NCI-H2081 treated with DMSO at 0.1 percent for 48 hours (cell line): ENCODE results near the gene KLHL26.
"Not testable (repeated sequence)": the region's sequence is repeated elsewhere in the genome, so short reads cannot be mapped to it uniquely, and the experiment has no call there.

Experiments
- DNase-seq: peaks from one replicate; lab custom pipeline; 2025; lab: John Stamatoyannopoulos, UW

The KLHL26 gene, protein sequence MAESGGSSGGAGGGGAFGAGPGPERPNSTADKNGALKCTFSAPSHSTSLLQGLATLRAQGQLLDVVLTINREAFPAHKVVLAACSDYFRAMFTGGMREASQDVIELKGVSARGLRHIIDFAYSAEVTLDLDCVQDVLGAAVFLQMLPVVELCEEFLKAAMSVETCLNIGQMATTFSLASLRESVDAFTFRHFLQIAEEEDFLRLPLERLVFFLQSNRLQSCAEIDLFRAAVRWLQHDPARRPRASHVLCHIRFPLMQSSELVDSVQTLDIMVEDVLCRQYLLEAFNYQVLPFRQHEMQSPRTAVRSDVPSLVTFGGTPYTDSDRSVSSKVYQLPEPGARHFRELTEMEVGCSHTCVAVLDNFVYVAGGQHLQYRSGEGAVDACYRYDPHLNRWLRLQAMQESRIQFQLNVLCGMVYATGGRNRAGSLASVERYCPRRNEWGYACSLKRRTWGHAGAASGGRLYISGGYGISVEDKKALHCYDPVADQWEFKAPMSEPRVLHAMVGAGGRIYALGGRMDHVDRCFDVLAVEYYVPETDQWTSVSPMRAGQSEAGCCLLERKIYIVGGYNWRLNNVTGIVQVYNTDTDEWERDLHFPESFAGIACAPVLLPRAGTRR

DNA sequence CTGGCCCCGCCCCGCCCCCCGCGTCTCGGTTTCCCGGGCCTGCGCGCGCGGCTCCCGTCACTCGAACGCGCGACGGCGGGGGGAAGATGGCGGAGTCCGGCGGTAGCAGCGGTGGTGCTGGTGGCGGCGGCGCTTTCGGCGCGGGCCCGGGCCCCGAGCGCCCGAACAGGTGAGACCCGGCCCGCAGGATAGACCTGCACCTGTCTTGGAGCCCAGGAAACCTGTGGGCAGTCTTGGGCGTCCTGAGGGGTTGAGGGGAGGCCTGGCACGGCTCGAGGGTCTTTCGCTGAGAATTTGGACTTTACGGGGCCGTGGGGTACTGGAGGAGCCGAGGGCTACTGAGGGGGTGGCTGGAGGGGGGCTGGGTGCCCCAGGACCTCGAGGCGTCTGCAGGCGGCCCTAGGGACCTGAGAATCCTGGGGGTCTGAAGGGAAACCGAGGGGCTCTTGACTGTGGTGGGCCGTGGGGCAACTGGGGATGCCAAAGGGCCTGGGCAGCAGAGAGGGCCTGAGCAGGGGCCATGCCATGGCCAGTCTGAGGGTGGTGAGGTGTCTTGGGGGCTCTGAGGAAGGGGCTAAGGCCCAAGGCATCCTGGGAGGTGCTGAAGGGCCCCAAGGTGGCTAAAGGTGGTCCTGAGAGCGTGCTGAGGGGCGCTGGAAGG, at the start of gene KLHL26:
TSS of gene KLHL26 (plus strand) at position 60 of the 661 bp plus-strand sequence. CDS start at position 87, 27 bp downstream.
- no peak for DNase-seq

DNA sequence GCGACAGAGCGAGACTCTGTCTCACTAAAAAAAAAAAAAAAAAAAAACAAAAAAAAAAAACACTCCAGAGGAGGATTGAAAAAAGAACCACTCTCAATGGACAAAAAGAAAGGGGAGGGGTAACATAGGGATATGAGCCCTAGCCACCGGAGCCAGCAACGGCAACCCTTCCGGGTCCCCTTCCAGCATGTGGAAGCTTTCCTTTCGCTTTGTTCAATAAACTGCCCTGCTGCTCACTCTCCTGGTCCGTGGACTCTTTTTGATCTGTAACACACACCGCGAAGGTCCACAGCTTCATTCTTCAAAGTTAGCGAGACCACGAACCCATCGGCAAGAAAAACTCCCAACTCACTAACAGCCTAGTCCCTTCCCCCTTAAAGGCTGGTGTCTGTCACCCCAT, 49.3 kb upstream of the KLHL26 start:
- no peak for DNase-seq

- DNase-seq, result no peak
Observed at GRCh38 chr19:18587962-18588610, 48.7 kb upstream of the KLHL26 start.

- DNase-seq, result no peak
Observed at GRCh38 chr19:18588611-18589379, 48.0 kb upstream of the KLHL26 start, which contains the start of gene REX1BD. REX1BD (plus strand) TSS chr19:18588798; CDS start chr19:18588802, 4 bp downstream.

DNA sequence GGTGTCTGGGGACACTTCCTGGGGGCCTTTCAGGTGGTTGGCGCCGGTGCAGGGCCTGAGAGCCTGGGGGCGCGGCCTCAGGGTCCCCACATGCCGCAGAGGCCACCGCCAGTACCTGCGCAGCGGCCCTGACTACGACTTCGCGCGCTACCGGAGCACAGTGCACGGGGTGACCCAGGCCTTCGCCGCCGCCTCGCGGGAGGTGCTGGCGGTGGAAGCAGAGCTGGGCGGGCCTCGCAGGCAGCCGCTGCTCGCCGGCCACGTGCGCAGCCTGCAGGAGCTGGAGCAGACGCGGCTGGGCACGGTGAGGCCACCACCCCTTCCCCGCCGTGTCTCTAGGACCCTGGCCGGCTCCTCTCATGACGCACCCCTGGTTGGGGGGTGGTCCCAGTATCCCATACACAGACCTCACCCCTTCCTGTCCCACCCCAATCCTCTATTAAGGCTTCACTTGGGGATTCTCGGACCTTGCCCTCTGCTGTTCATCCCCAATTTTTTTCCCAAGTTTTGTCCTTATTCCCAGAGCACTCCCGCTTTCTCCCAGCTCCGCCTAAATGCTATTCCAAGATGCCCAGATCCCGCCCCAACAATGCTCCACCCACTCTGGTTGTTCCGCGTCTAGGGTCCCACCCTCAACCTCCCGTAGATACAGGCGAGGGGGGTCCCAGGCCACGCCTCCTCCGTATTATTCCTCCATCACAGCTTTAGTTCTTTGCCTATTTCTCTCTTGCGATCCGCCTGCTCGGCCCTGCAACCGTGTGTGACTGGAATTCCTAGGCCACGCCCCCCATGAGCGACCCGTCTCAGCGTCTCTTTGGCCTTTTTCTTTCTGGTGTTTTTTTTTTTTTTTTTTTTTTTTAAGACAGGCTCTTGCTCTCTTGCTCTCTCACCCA, 47.2 kb upstream of the KLHL26 start:
- DNase-seq, result no peak

GRCh38 chr19:18590273-18591272, 46.3 kb upstream of the KLHL26 start:
- DNase-seq, result no peak

- no peak for DNase-seq
Observed at GRCh38 chr19:18591735-18592385, 45.0 kb upstream of the KLHL26 start.

DNA sequence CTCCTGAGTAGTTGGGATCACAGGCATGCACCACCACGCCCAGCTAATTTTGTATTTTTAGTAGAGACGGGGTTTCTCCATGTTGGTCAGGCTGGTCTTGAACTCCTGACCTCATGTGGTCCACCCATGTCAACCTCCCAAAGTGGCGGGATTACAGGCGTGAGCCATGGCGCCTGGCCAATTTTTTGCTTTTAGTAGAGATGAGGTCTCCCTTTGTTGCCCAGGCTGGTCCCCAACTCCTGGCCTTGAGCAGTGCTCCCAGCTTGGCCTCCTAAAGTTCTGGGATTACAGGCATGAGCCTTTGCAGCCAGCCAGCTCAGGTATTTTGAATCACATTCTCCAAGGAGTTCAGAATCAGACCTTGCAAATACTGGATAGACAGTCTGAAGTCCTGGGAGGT, 44.1 kb upstream of the KLHL26 start:
- not testable (repeated sequence) for DNase-seq

DNA sequence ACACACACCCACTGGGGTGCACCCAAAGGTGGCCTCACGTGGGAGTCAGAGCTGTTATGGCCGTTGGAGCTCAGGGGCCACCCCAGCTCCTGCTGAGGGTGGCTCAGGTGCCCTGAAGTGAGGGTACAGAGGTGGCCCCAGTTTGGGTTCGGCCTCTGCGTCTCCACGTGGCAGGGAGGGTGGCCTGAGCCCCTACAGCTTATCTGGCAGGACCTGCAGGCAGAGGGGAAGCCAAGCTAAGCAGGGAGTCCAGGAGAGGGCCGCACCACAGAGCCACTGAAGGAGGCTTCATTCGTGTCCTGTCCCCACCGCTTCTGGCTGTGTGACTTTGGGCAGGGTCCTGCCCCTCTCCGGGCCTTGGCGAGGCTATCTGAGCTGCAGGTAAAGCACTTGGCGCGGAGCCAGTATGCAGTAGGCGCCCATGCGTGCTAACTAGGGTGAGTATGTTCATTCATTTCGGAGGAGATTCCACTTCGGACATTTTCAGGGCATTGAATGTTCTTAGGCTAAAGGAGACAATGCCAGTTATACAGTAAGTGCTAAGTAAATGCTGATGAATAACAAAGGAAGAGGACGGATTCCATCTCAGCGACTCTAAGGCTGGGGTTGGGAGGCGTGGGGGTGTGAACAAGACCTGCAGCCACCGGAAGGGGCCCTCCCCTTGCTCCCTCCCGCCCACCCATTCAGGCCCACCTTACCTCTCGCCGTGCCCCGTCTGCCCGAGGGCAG, 43.3 kb upstream of the KLHL26 start:
- no peak for DNase-seq

- DNase-seq, result no peak
Observed at GRCh38 chr19:18594096-18594823, 42.6 kb upstream of the KLHL26 start.

- DNase-seq, result no peak
Observed at GRCh38 chr19:18594824-18595373, 41.9 kb upstream of the KLHL26 start.

DNA sequence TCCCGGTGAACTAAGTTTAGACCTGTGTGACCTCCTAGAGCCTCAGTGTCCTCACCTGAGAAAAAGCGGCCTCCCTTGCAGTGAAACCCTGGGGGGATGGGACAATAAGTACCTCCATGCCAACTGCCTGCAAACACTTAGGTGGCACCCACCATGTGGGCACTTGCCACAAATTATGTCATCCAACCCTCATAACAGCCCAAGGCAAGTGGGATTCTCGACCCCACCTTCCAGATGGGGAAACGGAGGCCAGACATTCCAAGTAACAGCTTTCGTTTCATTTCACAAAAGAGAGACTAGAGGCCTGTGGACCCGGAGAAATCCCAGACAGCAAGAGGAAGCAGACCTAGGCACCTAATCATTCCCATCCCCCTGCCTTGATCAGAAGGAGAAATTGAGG, 41.4 kb upstream of the KLHL26 start:
- no peak for DNase-seq

- DNase-seq, result no peak
Observed at GRCh38 chr19:18596752-18597157, 40.1 kb upstream of the KLHL26 start.

DNA sequence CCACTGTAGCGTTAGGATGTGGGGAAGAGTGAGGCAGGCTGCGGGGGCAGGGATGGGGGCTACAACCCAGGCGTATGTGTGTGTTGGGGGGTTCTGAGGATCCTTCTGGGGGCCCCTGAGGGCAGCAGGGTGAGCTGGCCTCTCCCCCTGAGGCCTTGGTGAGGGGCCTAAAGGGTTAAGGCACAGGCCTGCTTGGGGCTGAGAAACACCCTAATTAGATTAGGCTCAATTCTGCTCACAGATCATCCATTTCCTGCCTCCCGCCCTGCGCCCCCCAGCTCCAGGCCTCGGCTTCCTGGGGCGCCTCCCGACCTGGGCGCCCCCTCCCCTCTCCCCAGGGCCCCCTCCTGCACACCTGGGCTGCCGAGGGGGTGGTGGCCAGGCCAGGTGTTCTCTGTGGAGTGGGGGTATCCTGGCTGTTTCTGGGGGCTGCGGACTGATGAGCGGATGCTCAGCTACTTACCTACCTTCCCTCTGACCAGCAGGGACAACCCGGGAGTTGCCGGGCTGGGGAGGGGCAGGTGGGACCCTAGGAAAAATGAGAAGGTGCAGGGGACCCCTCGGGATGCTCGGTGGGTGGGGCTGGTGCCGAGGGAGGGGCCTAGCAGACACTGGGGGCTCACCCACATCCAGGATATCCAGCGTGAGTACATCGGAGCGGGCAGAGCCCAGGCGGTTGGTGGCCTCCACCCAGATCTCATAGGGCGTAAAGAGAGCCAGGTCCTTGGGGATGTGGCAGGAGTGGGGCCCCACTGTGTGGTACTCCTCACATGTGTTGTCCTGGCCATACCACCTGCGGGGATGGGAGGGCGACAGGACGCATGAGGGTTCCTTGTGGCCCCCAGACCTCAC, 38.8 kb upstream of the KLHL26 start:
- no peak for DNase-seq

DNA sequence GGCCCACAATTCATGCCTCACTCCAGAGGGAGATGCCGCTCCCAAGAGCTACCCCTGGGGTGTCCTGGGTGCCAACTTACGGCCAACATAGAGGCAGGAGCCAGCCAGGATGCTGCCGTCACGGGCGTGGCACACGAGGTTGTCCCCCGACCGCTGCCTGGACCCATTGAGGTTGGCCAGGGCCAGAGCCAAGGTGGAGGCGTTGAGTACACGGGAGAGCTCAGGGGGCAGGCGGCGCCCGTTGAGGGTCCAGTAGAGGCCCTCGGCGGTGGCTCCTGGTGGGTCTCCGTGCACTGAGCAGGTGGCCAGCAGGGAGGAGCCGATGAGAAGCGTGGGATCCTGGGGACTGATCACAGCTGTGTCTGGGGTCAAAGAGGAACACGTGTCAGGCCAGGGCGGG, 37.3 kb upstream of the KLHL26 start:
- no peak for DNase-seq
